Measurements from ENCODE around the gene NGEF. TPM values are rescaled to one million over a fixed set of nuclear protein-coding genes. Genes with fewer than 3 reads are reported as not detected.
"Not testable (repeated sequence)": the region's sequence is repeated elsewhere in the genome, so short reads cannot be mapped to it uniquely, and the experiment has no call there.

NGEF gene
- not detected for total RNA-seq

DNA sequence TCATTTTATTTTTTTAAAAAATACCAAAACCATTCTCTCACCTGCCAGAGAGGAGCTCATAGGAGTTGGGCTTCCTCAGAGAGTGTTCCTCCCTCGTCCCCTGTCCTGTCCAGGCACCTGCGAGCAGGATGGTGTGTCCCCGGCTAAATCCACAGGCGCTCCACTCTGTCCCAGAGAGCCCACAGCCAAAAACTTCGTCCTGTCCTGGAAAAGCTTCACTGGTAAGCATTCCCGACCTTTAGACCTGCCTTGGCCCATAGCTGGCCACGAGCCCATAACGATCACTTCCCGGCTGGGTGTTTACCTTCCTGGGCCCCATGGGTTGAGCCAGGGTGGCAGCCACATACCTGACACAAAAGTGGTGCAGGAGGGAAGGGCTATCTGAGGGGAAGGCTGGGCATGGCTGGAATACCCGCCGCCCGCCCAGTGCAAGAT is at the start of gene NGEF:
TSS of gene NGEF (minus strand) at position 230 of the 435 bp plus-strand sequence. CDS start 38,366 bp downstream, outside the sequence.
- DNase-seq: no peak

GRCh38 chr2:233062451-233062850 is 49.4 kb upstream of the NGEF start:
- DNase-seq: no peak

- DNase-seq: no peak
Measured at GRCh38 chr2:233061591-233062450, 48.8 kb upstream of the NGEF start.

DNA sequence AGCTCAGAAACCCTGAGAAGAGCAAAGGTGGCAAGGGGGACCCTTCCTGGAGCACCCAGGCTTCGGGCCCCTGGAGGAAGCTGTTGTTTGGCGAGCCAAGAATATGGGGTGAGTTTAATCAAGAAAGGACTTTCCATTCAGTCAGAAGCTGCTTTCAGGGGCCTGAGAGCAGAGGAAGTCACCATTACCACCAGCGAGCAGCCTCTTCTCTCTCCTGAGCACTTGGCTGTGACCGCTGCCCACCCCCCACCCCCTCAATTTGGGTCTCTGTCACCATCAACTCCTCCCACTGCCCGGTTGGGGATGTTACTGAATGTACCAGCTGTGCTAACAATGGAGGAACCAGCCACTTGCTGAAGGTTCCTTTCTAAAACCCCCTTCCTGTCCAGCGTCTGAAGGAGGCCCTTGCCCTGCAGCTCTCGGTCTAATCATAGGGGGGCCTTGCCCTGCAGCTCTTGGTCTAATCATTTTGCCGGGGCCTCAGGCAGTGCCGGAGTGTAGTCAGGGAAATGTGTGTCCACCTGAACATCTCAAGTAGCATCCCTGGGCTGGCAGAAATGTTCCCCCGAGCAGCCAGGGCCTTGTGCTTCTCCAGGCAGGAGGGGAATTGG is 48.0 kb upstream of the NGEF start:
- DNase-seq: no peak

- DNase-seq: no peak
Measured at GRCh38 chr2:233060501-233060979, 47.5 kb upstream of the NGEF start.

DNA sequence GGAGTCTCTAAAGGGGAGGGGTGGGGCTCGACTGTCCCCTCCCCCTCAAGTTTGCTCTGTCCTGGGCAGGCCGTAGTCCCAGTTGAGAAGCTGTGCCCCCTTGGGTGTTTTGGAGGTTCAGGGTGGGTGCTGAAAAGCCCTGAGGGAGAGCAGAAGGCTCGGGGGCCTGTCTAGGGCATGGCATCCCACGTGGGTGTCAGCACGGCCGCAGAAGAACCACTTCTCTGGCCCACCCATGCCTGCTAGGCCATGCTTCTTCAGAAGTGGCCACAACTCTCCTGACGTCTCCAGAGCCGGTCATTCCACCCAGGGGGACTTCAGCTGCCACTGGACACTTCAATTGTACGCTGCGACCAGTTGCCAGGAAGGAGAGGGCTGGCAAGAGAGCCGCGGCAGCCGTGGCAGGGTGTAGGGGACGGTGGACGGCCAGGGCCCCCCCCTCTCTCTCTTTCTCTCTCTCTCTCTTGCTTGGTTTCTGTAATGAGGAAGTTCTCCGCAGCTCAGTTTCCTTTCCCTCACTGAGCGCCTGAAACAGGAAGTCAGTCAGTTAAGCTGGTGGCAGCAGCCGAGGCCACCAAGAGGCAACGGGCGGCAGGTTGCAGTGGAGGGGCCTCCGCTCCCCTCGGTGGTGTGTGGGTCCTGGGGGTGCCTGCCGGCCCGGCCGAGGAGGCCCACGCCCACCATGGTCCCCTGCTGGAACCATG is 46.9 kb upstream of the NGEF start, which contains the start of gene INPP5D:
TSS of gene INPP5D (plus strand) at position 546 of the 704 bp plus-strand sequence. CDS start at position 683, 137 bp downstream.
- DNase-seq: peak; percentile 66

- no peak for DNase-seq
Measured at GRCh38 chr2:233059547-233059796, 46.4 kb upstream of the NGEF start.

- no peak for DNase-seq
Measured at GRCh38 chr2:233058717-233059546, 45.9 kb upstream of the NGEF start.

DNA sequence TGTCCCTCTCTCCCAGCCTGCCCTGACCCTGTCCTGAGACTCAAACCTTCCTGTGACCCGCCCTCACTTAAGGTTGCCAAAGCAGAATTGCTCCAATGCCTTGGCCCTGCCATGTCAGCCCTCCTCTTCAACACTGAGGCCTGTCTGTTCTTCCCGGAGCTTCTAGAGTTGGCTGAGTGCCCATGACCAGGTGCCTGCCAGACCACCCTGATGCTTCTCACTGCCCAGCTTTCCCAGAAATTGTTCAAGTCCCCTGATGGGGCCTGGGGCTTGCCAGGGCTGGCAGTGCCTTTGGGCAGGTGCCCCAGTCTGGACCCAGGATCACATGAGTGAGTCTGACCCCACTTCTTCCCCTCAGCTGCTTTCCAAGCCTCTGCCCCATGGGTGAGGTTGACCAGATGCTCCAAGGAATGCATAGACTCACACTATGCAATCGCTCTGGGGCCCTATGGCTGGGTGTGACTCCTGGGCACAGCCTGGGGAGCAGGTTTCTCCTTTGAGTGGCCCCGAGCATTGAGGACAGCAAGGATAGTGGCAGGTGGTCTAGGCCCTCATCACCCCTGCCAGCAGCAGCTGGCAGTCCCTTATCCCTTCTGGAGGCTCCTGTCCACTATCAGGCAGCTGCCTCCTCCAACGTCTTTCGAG is 44.0 kb upstream of the NGEF start:
- no peak for DNase-seq

GRCh38 chr2:233055362-233055761 is 42.3 kb upstream of the NGEF start:
- DNase-seq: no peak

- DNase-seq: peak; percentile 67
Measured at GRCh38 chr2:233053928-233054784, 41.1 kb upstream of the NGEF start.

- DNase-seq: not testable (repeated sequence)
Measured at GRCh38 chr2:233052517-233052916, 39.5 kb upstream of the NGEF start.

GRCh38 chr2:233051241-233052149 is 38.4 kb upstream of the NGEF start:
- no peak for DNase-seq

DNA sequence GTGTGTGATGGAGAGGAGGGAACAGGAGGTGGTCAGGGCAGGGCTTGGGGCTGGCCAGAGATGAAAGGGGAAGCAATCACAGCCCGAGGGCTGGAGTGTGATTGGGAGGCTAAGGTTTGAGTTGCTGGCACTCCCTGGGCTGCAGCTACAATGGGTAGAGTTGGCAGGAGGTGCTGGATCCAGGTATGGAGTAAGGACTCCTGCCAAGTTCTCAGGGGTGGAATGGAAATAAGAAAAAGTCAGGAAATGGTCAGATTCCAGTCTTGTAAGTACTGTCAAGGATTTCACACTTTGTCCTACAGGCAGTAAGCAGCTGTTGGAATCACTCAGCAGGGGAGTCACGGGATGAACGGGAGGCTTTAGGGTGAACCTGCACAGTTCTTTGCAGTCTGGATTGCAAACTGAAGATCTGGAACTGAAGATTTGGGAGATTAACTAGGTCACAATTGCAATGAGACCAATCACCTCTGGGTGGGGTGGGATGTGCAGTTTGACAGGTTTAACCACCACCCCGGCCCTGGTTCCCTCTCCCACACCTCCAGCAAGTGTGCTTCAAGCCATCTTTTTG is 36.2 kb upstream of the NGEF start:
- DNase-seq: no peak

- DNase-seq: no peak
Measured at GRCh38 chr2:233048569-233049193, 35.6 kb upstream of the NGEF start.

- no peak for DNase-seq
Measured at GRCh38 chr2:233047667-233048066, 34.6 kb upstream of the NGEF start.

GRCh38 chr2:233047206-233047605 is 34.1 kb upstream of the NGEF start:
- DNase-seq: no peak

GRCh38 chr2:233044974-233045605 is 32.0 kb upstream of the NGEF start:
- DNase-seq: no peak

DNA sequence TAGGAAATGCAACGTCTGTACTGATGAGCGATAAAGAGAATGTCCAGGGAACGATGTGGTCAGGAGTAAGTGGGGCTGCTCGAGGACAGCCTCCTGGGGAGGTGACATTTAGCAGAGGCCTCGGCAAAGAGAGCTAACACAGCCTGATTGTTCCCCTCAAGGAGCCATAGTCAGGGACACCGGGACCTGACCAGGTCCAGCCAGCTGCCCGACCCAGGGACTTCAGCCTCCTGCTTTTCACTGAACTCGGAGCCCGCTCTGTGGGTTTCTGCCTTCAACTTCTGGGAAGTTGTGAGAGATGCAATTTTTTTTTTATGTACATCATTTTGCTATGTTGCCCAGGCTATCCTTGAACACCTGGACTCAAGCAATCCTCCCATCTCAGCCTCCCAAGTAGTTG is 29.5 kb upstream of the NGEF start:
- DNase-seq: no peak
